HG03565 (cell line): ENCODE data around the gene FKBP3.

ENCODE experiments used
- ATAC-seq: cut with Tn5 transposase; IDR thresholded peaks from one replicate; pipeline ENCODE4 v1.9.1; 2021; ENCODE audit warnings: mild to moderate bottlenecking, moderate library complexity; ENCODE audit not compliant: unreplicated experiment

The FKBP3 gene

GRCh38 chr14:45065956-45066355 is 68.3 kb downstream of the FKBP3 start:
- no peak for ATAC-seq
